HG03378 (cell line): ENCODE measurements around the gene PRKCA.

Experiments used
- ATAC-seq: cut with Tn5 transposase; IDR thresholded peaks from one replicate; pipeline ENCODE4 v1.9.1; 2021; ENCODE audit warnings: mild to moderate bottlenecking, moderate library complexity; ENCODE audit not compliant: unreplicated experiment

The PRKCA gene

GRCh38 chr17:66781135-66781534 is 478.7 kb downstream of the PRKCA start:
- no peak for ATAC-seq

GRCh38 chr17:66782851-66783250 is 480.4 kb downstream of the PRKCA start:
- no peak for ATAC-seq

- no peak for ATAC-seq
Measured at GRCh38 chr17:66783656-66784381, 481.4 kb downstream of the PRKCA start.

- no peak for ATAC-seq
Measured at GRCh38 chr17:66784621-66785364, 482.4 kb downstream of the PRKCA start.

- no peak for ATAC-seq
Measured at GRCh38 chr17:66786107-66786506, 483.7 kb downstream of the PRKCA start.

GRCh38 chr17:66787914-66788313 is 485.5 kb downstream of the PRKCA start:
- ATAC-seq = no peak

- ATAC-seq = no peak
Measured at GRCh38 chr17:66789093-66789492, 486.7 kb downstream of the PRKCA start.

GRCh38 chr17:66789961-66790437 is 487.6 kb downstream of the PRKCA start:
- ATAC-seq = no peak

GRCh38 chr17:66790501-66791061 is 488.2 kb downstream of the PRKCA start:
- ATAC-seq = no peak

GRCh38 chr17:66791347-66791746 is 488.9 kb downstream of the PRKCA start:
- ATAC-seq = no peak

GRCh38 chr17:66793814-66794213 is 491.4 kb downstream of the PRKCA start:
- no peak for ATAC-seq

GRCh38 chr17:66795486-66795885 is 493.1 kb downstream of the PRKCA start:
- no peak for ATAC-seq

GRCh38 chr17:66799849-66800537 is 497.6 kb downstream of the PRKCA start:
- no peak for ATAC-seq

GRCh38 chr17:66803474-66803951 is 501.1 kb downstream of the PRKCA start:
- no peak for ATAC-seq

GRCh38 chr17:66805567-66805966 is 503.2 kb downstream of the PRKCA start:
- ATAC-seq = no peak

- ATAC-seq = no peak
Measured at GRCh38 chr17:66807182-66807581, 504.8 kb downstream of the PRKCA start.

GRCh38 chr17:66809408-66809807 is 507.0 kb downstream of the PRKCA start:
- ATAC-seq = no peak

GRCh38 chr17:66810951-66811682 is 508.7 kb downstream of the PRKCA start:
- no peak for ATAC-seq

- no peak for ATAC-seq
Measured at GRCh38 chr17:66811683-66812054, 509.3 kb downstream of the PRKCA start.

GRCh38 chr17:66812571-66812970 is 510.2 kb downstream of the PRKCA start:
- no peak for ATAC-seq

- no peak for ATAC-seq
Measured at GRCh38 chr17:66813296-66813695, 510.9 kb downstream of the PRKCA start.
